SKM-1 (cell line): ENCODE results near the gene MAP2K5.
A peak's percentile ranks its signal among the peaks of the same experiment; 100 is the strongest.

Source experiments
- DNase-seq: peaks from one replicate; lab custom pipeline; 2025; ENCODE audit not compliant: unreplicated experiment; lab: John Stamatoyannopoulos, UW

MAP2K5 gene

GRCh38 chr15:67719330-67719959 is 176.9 kb downstream of the MAP2K5 start:
- no peak for DNase-seq

DNA sequence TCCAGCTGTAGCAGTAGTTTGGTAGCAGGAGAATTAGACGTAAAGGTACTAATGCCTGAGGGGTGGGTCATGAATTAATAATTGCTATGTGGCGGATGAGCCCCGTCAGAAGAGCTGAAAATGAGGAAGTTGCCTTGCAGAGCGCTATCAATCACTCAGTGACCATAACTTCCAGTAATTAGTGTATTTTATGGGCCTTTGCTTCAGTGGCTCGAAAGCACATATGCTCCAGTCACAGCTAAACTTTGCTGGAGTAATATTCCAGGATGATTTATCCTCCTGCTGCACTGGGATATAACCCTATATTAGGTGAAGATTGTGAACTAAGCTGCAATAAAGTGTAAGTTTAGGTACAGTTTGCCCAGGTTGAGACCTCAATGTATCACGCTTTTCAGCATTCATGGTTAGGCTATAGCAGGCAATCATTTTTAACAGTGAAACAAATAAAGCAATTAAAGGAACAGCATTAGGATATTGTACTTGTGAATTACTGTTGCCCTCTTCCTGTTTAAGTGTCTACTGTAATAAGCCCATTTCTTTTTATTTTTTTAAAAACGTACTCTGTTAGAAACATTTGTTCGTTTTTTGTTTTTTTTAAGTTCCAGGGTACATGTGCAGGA is 178.2 kb downstream of the MAP2K5 start:
- no peak for DNase-seq

DNA sequence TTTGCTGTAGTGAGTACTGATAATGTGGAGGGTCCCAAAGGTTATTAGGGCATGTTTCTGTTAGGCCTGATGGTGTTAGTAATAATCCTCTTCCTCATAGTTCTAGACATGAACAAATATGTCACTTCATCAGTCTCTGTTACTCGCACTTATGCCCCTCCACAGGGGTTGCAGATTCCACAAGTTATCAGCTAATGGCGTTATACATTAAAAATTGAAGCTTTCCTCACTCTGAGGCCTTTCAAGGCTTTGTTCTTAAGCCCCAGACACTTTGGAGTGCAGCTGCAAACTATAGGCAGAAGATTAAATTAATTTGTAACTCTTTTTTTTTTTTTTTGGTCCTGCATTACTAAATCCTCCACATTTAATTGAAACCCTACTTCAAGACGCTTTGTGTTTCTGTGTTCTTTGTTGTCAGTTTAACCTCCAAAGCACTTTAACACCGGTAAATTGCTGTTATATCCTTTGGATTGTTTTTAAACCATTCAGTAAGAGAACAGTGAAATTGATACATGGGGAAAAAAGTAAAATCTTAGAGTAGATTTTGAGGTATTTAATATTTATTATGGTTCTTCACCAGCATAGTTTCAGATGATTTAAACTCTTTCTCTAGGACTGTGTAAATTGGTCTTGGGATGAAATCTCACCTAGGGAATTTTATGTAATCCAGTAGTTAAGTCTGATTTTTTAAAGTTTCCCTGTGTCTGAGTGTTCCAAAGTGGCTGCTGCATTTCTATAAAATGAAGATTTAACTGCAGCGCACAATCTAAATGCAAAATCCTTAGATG is 179.7 kb downstream of the MAP2K5 start:
- DNase-seq, result no peak

DNA sequence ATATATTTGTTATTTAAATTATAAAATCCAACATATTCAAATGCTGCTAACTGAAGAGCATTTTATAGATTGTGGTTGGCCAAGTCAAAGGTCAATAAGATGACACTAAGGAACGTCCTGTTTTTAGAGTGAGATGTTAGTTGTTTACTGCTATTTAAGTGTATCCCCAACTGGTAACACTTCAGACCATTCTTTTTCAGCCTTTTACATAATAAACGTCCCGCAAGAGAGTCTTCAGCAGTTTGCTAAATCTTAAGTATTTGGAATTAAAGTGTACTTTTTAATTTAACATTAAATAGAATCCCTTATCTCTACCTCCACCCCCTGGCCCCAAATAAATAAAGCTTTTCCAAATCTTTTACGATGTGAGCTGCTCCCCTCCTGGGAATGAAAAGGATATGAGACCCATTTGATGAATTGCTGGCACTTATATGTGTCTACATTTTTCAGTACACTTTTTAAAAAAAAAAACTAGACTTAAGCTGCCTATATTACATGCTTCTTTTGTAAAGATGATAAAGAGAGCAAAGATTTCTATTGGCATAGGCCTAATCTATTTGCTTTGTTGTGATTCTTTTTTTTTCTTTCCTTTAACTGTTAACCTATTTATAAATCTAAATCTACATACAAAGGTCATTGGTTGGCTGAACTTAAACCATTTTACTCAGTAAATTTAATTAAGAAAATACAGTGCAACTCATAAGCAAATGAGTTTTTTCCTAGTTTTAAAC is 181.0 kb downstream of the MAP2K5 start:
- DNase-seq, result no peak

- DNase-seq, result no peak
These were observed 182.3 kb downstream of the MAP2K5 start for GRCh38 chr15:67724691-67725375.

DNA sequence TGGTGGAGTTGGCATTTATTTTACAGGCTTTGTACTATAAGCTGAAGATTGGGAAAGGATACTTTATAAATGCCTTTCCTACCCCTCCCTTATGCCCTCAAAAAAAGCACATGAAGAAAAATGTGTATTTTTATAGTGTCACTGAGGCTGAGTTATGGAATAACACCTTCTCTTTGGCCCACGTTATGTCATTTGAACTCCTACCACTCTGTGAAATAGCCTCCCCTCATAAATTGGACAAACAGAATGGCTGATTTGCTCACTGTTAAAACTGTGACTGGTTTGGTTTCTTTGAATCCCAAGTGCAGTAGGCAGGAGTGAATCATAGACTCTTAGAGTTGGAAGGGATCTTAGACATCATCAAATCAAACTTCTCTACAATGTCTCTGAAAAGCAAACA is 187.6 kb downstream of the MAP2K5 start:
- DNase-seq, result no peak

DNA sequence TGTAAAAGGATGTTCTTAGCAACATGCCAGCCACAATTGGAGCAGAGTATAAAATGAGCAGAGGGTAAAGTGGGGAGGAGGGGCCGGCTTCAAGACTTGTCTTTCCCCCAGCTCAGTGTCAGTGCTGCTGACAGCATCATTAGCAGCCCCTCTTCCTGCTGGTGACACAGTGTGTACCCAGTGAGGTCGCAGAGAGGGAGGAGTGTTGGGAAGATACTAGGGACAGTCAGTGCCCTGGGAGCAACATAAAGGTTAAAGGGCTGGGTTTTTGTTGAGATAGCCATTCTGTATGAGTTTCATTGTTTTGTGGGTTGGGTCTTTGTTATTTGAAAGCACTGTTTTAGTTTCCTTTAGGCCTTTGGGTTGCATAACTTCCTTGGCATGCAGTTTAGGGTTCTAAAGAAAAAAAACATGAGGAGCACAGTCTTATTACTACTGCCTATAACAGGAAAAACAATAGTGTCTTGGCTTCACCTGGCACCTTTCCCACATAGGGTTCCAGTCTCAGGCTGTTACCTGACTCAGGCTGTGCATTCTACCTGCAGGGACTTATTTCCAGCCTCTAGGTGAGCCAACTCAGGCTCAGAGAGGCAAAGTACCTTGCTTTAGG is 188.7 kb downstream of the MAP2K5 start:
- DNase-seq, result no peak

DNA sequence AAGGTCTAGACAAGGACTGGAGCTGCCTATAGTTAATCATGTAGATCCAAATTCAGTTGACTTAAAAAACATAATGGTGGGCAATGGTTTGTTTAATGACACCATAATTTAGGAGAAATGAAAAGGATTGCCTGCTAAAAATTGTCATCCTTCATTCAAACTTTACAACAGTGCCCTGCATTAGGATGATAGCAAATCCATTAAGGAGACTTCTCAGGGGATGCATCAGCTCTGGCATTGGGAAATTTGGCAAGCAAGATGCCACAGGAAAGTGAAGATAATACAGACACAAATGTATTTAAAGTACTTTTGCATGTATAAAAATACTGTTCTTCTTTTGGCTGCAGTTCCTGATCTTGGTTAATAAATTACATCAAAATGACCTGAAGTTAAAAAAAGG is 189.7 kb downstream of the MAP2K5 start:
- DNase-seq, result no peak

- DNase-seq, result no peak
These were observed 190.3 kb downstream of the MAP2K5 start for GRCh38 chr15:67732671-67733374.

GRCh38 chr15:67735896-67736295 is 193.4 kb downstream of the MAP2K5 start:
- no peak for DNase-seq

GRCh38 chr15:67736810-67737209 is 194.3 kb downstream of the MAP2K5 start:
- DNase-seq, result no peak

GRCh38 chr15:67738056-67738455 is 195.6 kb downstream of the MAP2K5 start:
- no peak for DNase-seq

- DNase-seq, result no peak
These were observed 197.9 kb downstream of the MAP2K5 start for GRCh38 chr15:67740405-67740804.

DNA sequence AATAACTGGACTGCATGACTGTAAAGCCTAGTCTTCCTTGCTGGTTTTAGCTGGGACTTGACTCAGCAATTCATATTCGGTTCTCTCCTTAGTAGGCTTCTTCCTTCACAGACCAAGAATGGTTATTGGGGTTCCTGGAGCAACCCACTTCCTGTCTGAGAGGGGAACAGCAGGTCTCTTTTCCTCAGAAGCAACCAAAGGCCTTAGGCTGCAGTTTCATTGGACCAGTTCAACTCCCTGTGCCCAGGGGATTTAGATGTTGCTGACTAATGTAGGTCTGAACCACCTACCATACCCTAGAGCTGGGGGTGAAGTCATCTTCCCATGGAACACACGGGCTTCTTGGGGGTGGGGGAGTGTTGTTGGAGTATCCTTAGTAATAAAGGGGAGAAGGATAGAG is 198.8 kb downstream of the MAP2K5 start:
- DNase-seq, result no peak

DNA sequence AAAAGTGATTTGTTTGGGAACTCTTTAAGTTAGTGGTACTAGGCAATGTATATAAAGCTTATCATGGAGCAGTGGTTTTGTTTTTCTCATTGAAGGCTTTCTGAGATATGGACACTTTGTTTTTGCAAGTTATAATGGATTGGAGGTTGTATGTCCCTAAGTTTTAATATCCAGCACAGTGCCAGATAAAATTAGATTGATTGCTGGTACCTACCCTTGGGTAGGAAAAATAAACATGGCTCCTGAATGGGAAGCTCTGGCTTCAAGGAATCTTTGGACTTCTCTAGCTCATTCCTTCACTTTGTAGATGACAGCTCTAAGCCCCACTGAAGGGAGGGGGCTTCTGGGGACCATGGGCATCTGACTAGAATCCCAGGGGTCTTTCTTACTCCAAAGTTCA is 201.1 kb downstream of the MAP2K5 start:
- no peak for DNase-seq

DNA sequence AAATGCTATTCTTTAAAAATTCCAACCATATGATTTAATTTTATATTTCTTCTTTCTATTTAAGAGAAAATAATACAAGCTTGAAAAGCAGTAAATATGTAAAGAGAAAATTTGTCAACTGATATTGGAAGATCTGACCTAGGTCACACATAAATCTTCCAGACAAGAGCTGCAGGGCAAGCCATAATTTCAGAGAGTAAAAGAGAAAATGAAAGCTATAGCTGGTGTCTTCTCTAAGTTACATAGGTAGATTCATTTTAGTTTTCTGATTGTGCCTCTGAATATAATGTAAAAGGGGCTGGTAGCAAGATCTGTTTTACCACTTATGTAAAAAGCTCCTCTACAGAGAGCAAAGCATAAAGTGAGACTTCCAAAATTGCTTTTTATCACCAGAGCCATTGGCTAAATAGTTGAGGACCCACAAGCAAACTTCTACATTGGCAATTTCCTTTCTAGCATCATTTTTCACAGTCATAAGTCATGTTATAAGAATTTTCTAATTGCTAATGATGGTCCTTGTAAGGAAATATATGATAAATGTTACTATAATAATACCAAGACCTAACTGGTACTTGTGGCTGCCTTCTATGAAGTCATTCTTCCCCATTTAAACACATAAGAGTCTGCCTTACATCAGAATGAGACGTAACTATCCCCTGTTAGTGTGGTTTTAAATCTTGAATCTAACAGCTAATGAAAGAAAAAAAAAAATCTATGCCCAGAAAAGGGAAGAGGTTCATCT is 202.0 kb downstream of the MAP2K5 start:
- DNase-seq, result no peak

DNA sequence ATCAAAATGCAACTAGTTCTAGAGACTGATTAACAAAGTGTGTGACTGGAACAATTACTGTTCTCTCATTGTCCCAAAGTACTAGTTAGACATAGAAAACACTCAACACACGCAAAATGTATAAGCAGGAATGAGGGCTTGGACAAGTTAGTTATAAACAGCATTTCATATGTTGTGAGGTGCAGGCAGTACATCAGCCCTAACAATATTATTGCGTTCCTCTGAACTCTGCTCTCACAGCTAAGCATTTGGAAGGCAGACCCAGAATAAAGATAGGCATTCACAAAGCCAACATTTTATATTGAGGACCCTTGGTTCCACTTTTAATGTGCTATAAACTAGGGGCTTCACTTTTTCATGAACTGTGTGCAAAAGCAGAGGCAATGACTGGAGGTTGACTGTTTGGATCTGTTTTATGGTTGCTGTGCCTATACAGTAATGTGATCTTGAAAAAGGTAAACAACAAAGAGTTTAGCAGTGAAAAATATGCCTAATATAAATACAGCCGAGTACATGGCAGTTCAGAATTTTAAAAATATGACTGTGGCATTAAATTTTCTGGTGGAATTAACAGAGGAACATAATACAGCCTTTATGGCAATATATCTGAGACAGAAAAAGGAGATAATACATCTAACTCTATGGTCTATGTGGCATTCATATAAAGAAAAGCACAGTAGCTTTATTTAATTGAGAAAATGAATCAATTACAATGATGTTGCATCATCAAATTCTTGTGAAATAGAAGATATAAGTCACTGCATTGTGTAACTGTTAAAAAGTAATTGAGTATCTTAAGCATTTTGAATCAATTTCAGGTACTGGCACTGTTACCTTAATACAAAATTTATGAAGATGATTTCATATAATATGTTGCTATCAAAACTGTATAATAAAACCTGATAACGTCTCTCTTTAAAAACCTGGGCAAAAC is 202.8 kb downstream of the MAP2K5 start:
- DNase-seq, result no peak

GRCh38 chr15:67746022-67746421 is 203.5 kb downstream of the MAP2K5 start:
- DNase-seq, result peak; percentile 71
